Activated naive CD4-positive, alpha-beta T cell treated with anti-CD3 and anti-CD28 coated beads, Interleukin-2, amount 10 ng/mL, durations not matched to agents 7 days and 5 days (primary cell): ENCODE data around the gene MYH15.
A peak's percentile ranks its signal among the peaks of the same experiment; 100 is the strongest.

Experiments used
- CTCF ChIA-PET: fragments of 350-600 bp; sonication (Branson Sonifier 250); formaldehyde crosslinking; loops from one replicate; lab custom pipeline; 2021; ENCODE audit warnings: antibody characterized with exemption; lab: Charles Lee
- DNase-seq: peaks from one replicate; pipeline ENCODE4 v3.0.0-alpha.2; 2020
- H3K27ac Mint-ChIP-seq: one replicate; pipeline ENCODE4 v1.8.0; 2021; ENCODE audit warnings: mild to moderate bottlenecking, moderate library complexity, mixed read lengths
- H3K27me3 Mint-ChIP-seq: one replicate; pipeline ENCODE4 v1.8.0; 2021; ENCODE audit warnings: mild to moderate bottlenecking, mixed read lengths
- H3K36me3 Mint-ChIP-seq: one replicate; pipeline ENCODE4 v1.8.0; 2021; ENCODE audit warnings: mixed read lengths
- H3K4me1 Mint-ChIP-seq: one replicate; pipeline ENCODE4 v1.8.0; 2021; ENCODE audit warnings: mixed read lengths
- H3K4me3 Mint-ChIP-seq: one replicate; pipeline ENCODE4 v1.8.0; 2021; ENCODE audit warnings: mild to moderate bottlenecking, moderate library complexity, mixed read lengths
- H3K9me3 Mint-ChIP-seq: one replicate; pipeline ENCODE4 v1.8.0; 2021; ENCODE audit warnings: mixed read lengths

Gene MYH15

GRCh38 chr3:108497271-108497670 lies 13.1 kb downstream of the MYH15 start:
- CTCF ChIA-PET = interaction anchor here (0.7 to 1.7 kb wide), 3 partner anchors 20 to 516 kb away, joined by 3 to 4 read pairs (median 4); no protein-coding TSS in a partner anchor

GRCh38 chr3:108495717-108496116 lies 14.7 kb downstream of the MYH15 start:
- DNase-seq = no peak

More at GRCh38 chr3:108497271-108497670, 13.1 kb downstream of the MYH15 start:
- no peaks in the 10 kb centered on the region for H3K4me1 Mint-ChIP-seq
- no peak overlapping the region for H3K27ac Mint-ChIP-seq
- H3K4me3 Mint-ChIP-seq = no peak overlapping the region
- H3K36me3 Mint-ChIP-seq = no peaks in the 10 kb centered on the region
- H3K27me3 Mint-ChIP-seq = peaks cover 11% of the 10 kb centered on the region
- no peak for DNase-seq
- no peaks in the 10 kb centered on the region for H3K9me3 Mint-ChIP-seq

GRCh38 chr3:108494906-108495531 lies 15.4 kb downstream of the MYH15 start:
- Mint-ChIP-seq H3K4me3 (no peak overlapping the region), H3K9me3 (no peaks in the 10 kb centered on the region), H3K27me3 (peaks cover 11% of the 10 kb centered on the region), H3K27ac (no peak overlapping the region), H3K4me1 (no peaks in the 10 kb centered on the region), H3K36me3 (no peaks in the 10 kb centered on the region)
- DNase-seq = no peak
- CTCF ChIA-PET = interaction anchor here (1.0 to 1.8 kb wide), 3 partner anchors 9 to 420 kb away, joined by 3 to 6 read pairs (median 3); no protein-coding TSS in a partner anchor

More at GRCh38 chr3:108495717-108496116, 14.7 kb downstream of the MYH15 start:
- H3K27ac Mint-ChIP-seq = no peak overlapping the region
- CTCF ChIA-PET = interaction anchor here (0.5 to 1.8 kb wide), 3 partner anchors 10 to 641 kb away, joined by 3 to 6 read pairs (median 3); no protein-coding TSS in a partner anchor
- H3K9me3 Mint-ChIP-seq = no peaks in the 10 kb centered on the region
- H3K27me3 Mint-ChIP-seq = peaks cover 11% of the 10 kb centered on the region
- H3K4me1 Mint-ChIP-seq = no peaks in the 10 kb centered on the region
- H3K4me3 Mint-ChIP-seq = no peak overlapping the region
- no peaks in the 10 kb centered on the region for H3K36me3 Mint-ChIP-seq

DNA sequence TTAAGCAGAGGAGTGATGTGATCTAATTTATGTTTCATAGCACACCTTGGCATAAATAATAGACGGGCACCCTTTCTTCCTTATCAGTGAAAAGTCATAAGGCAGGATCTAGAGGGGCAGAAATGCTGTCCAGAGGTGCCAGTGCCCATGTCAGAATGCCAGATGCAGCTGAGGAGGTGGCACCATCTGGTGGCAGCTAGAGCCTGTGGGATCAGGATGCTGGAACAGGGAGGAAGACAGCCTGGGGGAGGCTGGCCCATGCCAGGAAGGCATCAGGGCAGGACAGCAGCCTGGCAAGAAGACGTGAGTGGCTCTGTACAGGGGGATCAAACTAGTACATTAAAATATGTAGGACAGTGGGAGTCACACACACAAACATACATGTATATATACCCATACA lies 16.5 kb downstream of the MYH15 start:
- DNase-seq = peak; percentile 26
- H3K36me3 Mint-ChIP-seq = no peaks in the 10 kb centered on the region
- peaks cover 2% of the 10 kb centered on the region for H3K4me1 Mint-ChIP-seq
- no peaks in the 10 kb centered on the region for H3K9me3 Mint-ChIP-seq
- H3K27me3 Mint-ChIP-seq = peaks cover 11% of the 10 kb centered on the region
- CTCF ChIA-PET = interaction anchor here (0.5 kb wide), 1 partner anchor 16 kb away, joined by 3 read pairs; no protein-coding TSS in a partner anchor
- H3K27ac Mint-ChIP-seq = no peak overlapping the region
- no peak overlapping the region for H3K4me3 Mint-ChIP-seq

DNA sequence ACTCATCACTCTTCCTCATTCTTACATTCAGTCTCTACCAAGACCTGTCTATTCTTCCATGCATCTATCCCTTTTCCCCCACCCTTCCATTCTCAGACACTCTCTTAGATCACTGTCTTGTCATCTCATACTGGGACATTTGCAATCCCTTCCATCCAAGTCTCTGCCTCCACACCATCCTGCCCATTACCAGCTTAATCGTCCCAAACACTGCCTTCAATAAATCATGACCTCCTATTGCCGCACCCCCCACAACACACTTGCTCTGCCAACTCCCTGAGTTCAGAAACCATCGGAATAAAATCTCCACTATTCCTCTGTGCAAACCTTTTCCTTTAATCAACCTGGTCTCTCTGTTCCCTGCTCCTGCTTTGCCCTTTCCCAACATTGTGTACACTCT lies 18.9 kb downstream of the MYH15 start:
- Mint-ChIP-seq H3K4me1 (peaks cover 2% of the 10 kb centered on the region), H3K27ac (no peak overlapping the region), H3K9me3 (no peaks in the 10 kb centered on the region), H3K4me3 (no peak overlapping the region), H3K27me3 (peaks cover 11% of the 10 kb centered on the region), H3K36me3 (no peaks in the 10 kb centered on the region)
- CTCF ChIA-PET = interaction anchor here (0.7 to 6.0 kb wide), 3 partner anchors 61 to 369 kb away, joined by 3 to 33 read pairs (median 6); no protein-coding TSS in a partner anchor
- DNase-seq = no peak

GRCh38 chr3:108489776-108490175 lies 20.6 kb downstream of the MYH15 start:
- Mint-ChIP-seq H3K4me3 (no peak overlapping the region), H3K4me1 (peaks cover 2% of the 10 kb centered on the region)

GRCh38 chr3:108488631-108489030 lies 21.8 kb downstream of the MYH15 start:
- Mint-ChIP-seq H3K27me3 (peaks cover 4% of the 10 kb centered on the region), H3K36me3 (no peaks in the 10 kb centered on the region), H3K4me3 (no peak overlapping the region), H3K9me3 (no peaks in the 10 kb centered on the region), H3K4me1 (peaks cover 2% of the 10 kb centered on the region), H3K27ac (no peak overlapping the region)
- CTCF ChIA-PET = interaction anchor here (0.7 to 6.0 kb wide), 8 partner anchors 9 to 426 kb away, joined by 3 to 33 read pairs (median 6); no protein-coding TSS in a partner anchor
- DNase-seq = no peak

More at GRCh38 chr3:108489776-108490175, 20.6 kb downstream of the MYH15 start:
- CTCF ChIA-PET = interaction anchor here (0.6 to 6.0 kb wide), 8 partner anchors 10 to 425 kb away, joined by 3 to 33 read pairs (median 4); no protein-coding TSS in a partner anchor
- Mint-ChIP-seq H3K9me3 (no peaks in the 10 kb centered on the region), H3K27me3 (peaks cover 11% of the 10 kb centered on the region), H3K27ac (no peak overlapping the region), H3K36me3 (no peaks in the 10 kb centered on the region)
- DNase-seq = peak; percentile 46

DNA sequence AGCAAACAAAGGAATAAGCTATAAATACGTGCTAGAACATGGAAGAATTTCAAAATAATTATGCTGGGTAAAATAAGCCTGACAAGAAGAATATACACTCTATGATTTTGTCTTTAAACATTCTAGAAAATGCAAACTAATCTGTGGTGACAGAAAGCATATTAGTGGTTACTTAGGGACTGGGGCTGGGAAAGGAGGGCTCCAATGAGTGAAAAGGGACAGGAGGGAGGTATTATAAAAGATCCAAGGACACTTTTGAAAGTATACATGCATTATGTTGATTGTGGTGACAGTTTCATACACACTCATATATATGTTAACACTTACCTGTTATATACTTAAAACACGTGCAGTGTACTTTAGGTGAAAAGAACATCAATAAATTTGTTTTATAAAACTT lies 23.0 kb downstream of the MYH15 start:
- Mint-ChIP-seq H3K36me3 (no peaks in the 10 kb centered on the region), H3K9me3 (no peaks in the 10 kb centered on the region), H3K27ac (no peak overlapping the region), H3K4me1 (peaks cover 2% of the 10 kb centered on the region), H3K27me3 (no peaks in the 10 kb centered on the region), H3K4me3 (no peak overlapping the region)
- CTCF ChIA-PET = interaction anchor here (0.6 to 6.0 kb wide), 8 partner anchors 9 to 1280 kb away, joined by 3 to 33 read pairs (median 4); no protein-coding TSS in a partner anchor
- DNase-seq = no peak

DNA sequence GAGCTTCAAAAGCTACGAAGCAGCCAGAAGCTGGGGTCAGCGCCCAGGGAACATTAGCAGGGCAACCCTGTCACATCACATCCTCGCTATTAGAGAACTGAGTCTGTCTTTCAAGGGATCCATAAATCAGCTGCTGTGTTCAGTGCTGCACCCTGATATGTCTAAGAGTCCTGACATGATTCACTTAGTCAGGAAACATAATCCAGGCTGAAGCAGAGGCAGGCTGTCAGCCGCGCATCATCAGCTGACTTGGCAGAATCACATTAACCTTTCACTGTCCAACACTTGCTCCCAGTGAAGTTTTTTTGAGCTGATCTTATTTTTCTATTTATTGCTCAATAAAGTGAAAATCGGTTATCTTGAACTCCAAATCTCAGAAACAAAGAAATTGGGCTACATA lies 23.5 kb downstream of the MYH15 start:
- CTCF ChIA-PET = interaction anchor here (1.2 to 6.0 kb wide), 5 partner anchors 8 to 585 kb away, joined by 3 to 33 read pairs (median 6); no protein-coding TSS in a partner anchor
- Mint-ChIP-seq H3K36me3 (no peaks in the 10 kb centered on the region), H3K4me3 (no peak overlapping the region), H3K27ac (no peak overlapping the region), H3K27me3 (no peaks in the 10 kb centered on the region), H3K4me1 (peaks cover 2% of the 10 kb centered on the region), H3K9me3 (no peaks in the 10 kb centered on the region)
- DNase-seq = no peak

DNA sequence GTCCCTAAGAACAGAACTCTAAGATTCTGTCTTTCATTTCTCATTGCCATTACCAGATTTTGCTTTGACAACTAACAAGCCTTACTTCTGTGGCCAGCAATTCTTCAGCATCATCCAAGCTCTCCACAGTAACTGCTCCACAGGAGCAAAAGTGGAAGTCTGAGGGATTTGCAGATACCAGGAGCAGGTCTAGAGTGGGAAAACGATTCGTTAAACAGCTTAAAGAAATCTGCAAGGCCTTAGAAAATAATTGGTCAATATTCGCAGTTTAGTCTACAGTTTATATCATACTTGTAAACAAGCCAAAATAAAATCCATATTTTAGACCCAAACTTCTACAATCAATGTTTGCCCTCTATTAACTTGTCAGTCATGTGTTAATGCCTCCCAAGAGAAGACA lies 24.1 kb downstream of the MYH15 start:
- Mint-ChIP-seq H3K4me1 (peaks cover 2% of the 10 kb centered on the region), H3K4me3 (no peak overlapping the region), H3K36me3 (no peaks in the 10 kb centered on the region), H3K27ac (no peak overlapping the region), H3K9me3 (no peaks in the 10 kb centered on the region), H3K27me3 (no peaks in the 10 kb centered on the region)
- CTCF ChIA-PET = interaction anchor here (1.1 to 3.1 kb wide), 4 partner anchors 8 to 335 kb away, joined by 3 to 16 read pairs (median 4); no protein-coding TSS in a partner anchor
- no peak for DNase-seq

- CTCF ChIA-PET = interaction anchor here (1.7 kb wide), 1 partner anchor 10 kb away, joined by 6 read pairs; no protein-coding TSS in a partner anchor
- H3K36me3 Mint-ChIP-seq = no peaks in the 10 kb centered on the region
- no peaks in the 10 kb centered on the region for H3K9me3 Mint-ChIP-seq
- no peak for DNase-seq
- H3K27ac Mint-ChIP-seq = no peak overlapping the region
- no peaks in the 10 kb centered on the region for H3K27me3 Mint-ChIP-seq
- H3K4me3 Mint-ChIP-seq = no peak overlapping the region
- H3K4me1 Mint-ChIP-seq = peaks cover 2% of the 10 kb centered on the region
Observed at GRCh38 chr3:108485146-108485545, 25.2 kb downstream of the MYH15 start.

DNA sequence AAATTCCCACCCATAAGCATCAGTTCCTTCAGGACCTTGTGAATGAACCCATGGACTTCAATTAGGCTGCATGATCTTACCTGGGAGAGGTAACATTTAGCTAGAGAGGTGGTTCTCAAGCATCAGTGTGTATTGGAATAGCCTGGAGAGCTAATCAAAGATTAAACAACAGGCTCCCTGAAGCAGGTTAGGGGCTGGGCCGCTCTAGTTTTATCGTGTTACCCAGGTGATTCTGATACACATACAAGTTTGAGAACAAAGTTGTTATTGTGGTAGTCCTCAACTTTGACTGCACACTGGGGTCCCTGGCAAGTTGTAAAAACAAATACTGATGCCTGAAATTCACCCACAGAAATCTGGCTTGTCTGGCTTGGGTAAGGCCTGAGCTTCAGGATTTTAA lies 31.2 kb downstream of the MYH15 start:
- Mint-ChIP-seq H3K4me3 (no peak overlapping the region), H3K4me1 (peaks cover 7% of the 10 kb centered on the region), H3K36me3 (no peaks in the 10 kb centered on the region), H3K27me3 (no peaks in the 10 kb centered on the region), H3K27ac (no peak overlapping the region), H3K9me3 (no peaks in the 10 kb centered on the region)
- no peak for DNase-seq
- CTCF ChIA-PET = interaction anchor here (1.4 to 3.5 kb wide), 4 partner anchors 8 to 541 kb away, joined by 5 to 59 read pairs (median 11); no protein-coding TSS in a partner anchor

- CTCF ChIA-PET = interaction anchor here (0.6 to 3.5 kb wide), 35 partner anchors 8 to 1056 kb away, joined by 3 to 59 read pairs (median 4); no protein-coding TSS in a partner anchor
- H3K27ac Mint-ChIP-seq = no peak overlapping the region
- peaks cover under 1% of the 10 kb centered on the region for H3K27me3 Mint-ChIP-seq
- H3K4me3 Mint-ChIP-seq = no peak overlapping the region
- H3K36me3 Mint-ChIP-seq = no peaks in the 10 kb centered on the region
- peaks cover 7% of the 10 kb centered on the region for H3K4me1 Mint-ChIP-seq
- no peaks in the 10 kb centered on the region for H3K9me3 Mint-ChIP-seq
- DNase-seq = peak; percentile 74
Observed at GRCh38 chr3:108477511-108478147, 32.8 kb downstream of the MYH15 start.
